22Rv1 (cell line): ENCODE measurements around the gene PIP4K2B.

Experiments
- CTCF ChIP-seq: fragments of 450-650 bp; IDR thresholded peaks from 2 replicates; pipeline ENCODE4 v1.5.1; 2017; ENCODE audit warnings: mild to moderate bottlenecking
- ZFX ChIP-seq: fragments of 450-650 bp; IDR thresholded peaks from 2 replicates; pipeline ENCODE4 v1.6.1; 2017; ENCODE audit warnings: antibody characterized with exemption, borderline replicate concordance

DNA sequence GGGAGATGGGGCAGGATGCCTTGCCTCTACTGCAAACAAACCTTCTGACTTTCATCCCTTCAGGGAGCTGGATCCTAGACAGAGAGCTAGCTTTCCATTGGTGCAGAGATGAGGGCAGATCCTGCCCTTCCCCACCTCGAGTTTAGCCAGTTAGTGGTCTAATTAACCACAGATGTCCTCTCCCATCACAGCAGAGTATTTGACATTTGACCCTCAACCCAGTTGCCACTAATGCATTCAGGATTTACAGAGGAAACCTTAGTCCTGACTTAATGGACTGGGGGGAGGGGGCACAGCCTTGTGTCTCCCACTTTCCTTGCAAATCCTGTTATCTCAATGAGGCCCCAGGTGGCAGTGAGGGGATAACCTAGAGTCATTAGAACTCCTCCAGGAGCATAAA, 10.2 kb downstream of the PIP4K2B start:
- no peak for TF ChIP-seq CTCF
- no peak for TF ChIP-seq ZFX
